Activated CD8-positive, alpha-beta memory T cell treated with anti-CD3 and anti-CD28 coated beads, Interleukin-2, amount 50 U/mL, for 1 hour (primary cell): Measurements from ENCODE around the gene LTBP1.
"Not testable (repeated sequence)": the region's sequence is repeated elsewhere in the genome, so short reads cannot be mapped to it uniquely, and the experiment has no call there.

Experiments used
- DNase-seq: peaks from one replicate; pipeline ENCODE4 v3.0.0-alpha.2; 2020; ENCODE audit errors: extremely low read depth

The LTBP1 gene

GRCh38 chr2:33222309-33222708 is 275.6 kb downstream of the LTBP1 start:
- DNase-seq = no peak

- DNase-seq = no peak
These were observed 277.1 kb downstream of the LTBP1 start for GRCh38 chr2:33223856-33224255.

GRCh38 chr2:33225350-33225749 is 278.6 kb downstream of the LTBP1 start:
- no peak for DNase-seq

GRCh38 chr2:33226546-33226945 is 279.8 kb downstream of the LTBP1 start:
- no peak for DNase-seq

- no peak for DNase-seq
These were observed 282.9 kb downstream of the LTBP1 start for GRCh38 chr2:33229646-33230045.

- DNase-seq = no peak
These were observed 283.4 kb downstream of the LTBP1 start for GRCh38 chr2:33230195-33230594.

- DNase-seq = no peak
These were observed 284.1 kb downstream of the LTBP1 start for GRCh38 chr2:33230842-33231241.

GRCh38 chr2:33235559-33235958 is 288.8 kb downstream of the LTBP1 start:
- not testable (repeated sequence) for DNase-seq

- no peak for DNase-seq
These were observed 290.0 kb downstream of the LTBP1 start for GRCh38 chr2:33236482-33237385.

- DNase-seq = no peak
These were observed 291.4 kb downstream of the LTBP1 start for GRCh38 chr2:33238111-33238510.

- DNase-seq = no peak
These were observed 293.4 kb downstream of the LTBP1 start for GRCh38 chr2:33240178-33240577.

GRCh38 chr2:33241072-33241471 is 294.3 kb downstream of the LTBP1 start:
- DNase-seq = no peak

- DNase-seq = no peak
These were observed 294.8 kb downstream of the LTBP1 start for GRCh38 chr2:33241581-33241980.

GRCh38 chr2:33242845-33243244 is 296.1 kb downstream of the LTBP1 start:
- no peak for DNase-seq

GRCh38 chr2:33246432-33246831 is 299.7 kb downstream of the LTBP1 start:
- DNase-seq = no peak

- no peak for DNase-seq
These were observed 300.6 kb downstream of the LTBP1 start for GRCh38 chr2:33247365-33247764.

GRCh38 chr2:33250417-33251029 is 303.8 kb downstream of the LTBP1 start:
- no peak for DNase-seq

- no peak for DNase-seq
These were observed 309.5 kb downstream of the LTBP1 start for GRCh38 chr2:33256162-33256755.

GRCh38 chr2:33258387-33258786 is 311.6 kb downstream of the LTBP1 start:
- DNase-seq = no peak

GRCh38 chr2:33262097-33262496 is 315.3 kb downstream of the LTBP1 start:
- DNase-seq = no peak

- no peak for DNase-seq
These were observed 318.0 kb downstream of the LTBP1 start for GRCh38 chr2:33264766-33265165.

GRCh38 chr2:33265584-33266338 is 319.0 kb downstream of the LTBP1 start:
- DNase-seq = no peak
